Retina (tissue), 1 donor: ENCODE measurements around the gene PRRT4.

Source experiments
- DNase-seq: peaks from one replicate; pipeline ENCODE4 v3.0.0-alpha.2; 2016

PRRT4 gene

DNA sequence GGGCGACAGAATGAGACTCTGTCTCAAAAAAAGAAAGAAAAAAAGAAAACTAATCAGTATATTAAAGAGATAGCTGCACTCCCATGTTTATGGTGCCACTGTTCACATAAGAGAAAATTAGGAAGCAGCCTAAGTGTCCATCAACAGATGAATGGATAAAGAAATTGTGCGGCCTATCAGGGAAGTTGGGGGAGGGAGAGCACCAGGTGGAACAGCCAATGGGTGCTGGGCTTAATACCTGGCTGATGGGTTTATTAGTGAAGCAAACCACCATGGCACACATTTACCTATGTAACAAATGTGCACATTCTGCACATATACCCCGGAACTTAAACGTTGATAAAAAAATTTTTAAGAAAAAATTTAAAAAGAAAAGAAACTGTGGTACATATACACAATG is 9.0 kb upstream of the PRRT4 start:
- DNase-seq, result no peak

DNA sequence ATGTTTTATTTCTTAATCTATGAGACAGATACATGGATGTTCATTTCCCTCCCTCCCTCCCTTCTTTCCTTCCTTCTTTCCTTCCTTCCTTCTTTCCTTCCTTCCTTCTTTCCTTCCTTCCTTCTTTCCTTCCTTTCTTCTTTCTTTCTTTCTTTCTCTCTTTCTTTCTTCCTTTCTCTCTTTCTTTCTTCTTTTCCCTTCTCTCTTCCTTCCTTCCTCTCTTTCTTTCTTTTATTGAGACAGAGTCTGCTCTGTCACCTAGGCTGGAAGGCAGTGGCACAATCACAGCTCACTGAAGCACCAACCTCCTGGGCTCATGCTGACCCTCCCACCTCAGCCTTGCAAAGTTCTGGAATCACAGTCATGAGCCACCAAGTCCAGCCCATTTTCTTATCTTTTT is 5.5 kb upstream of the PRRT4 start:
- DNase-seq, result no peak

DNA sequence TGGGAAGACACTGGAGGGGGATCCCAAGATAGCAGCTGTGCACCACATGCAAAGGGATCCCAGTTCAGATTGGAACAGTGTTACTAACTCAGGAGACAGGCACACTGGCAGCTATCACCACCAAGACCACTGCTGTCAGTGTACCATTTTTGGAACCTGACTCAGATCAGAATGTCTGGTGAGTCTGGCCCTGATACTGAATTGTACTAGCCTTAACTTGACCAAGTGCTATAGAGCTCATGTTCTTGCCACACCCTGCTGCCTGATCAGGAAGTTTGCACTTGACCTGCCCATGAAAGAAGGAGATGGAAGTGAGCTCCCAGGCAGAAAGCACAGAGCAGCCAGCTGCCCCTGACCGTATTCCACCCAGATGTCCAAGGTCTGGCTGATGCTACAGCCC is 4.8 kb upstream of the PRRT4 start:
- DNase-seq, result no peak

DNA sequence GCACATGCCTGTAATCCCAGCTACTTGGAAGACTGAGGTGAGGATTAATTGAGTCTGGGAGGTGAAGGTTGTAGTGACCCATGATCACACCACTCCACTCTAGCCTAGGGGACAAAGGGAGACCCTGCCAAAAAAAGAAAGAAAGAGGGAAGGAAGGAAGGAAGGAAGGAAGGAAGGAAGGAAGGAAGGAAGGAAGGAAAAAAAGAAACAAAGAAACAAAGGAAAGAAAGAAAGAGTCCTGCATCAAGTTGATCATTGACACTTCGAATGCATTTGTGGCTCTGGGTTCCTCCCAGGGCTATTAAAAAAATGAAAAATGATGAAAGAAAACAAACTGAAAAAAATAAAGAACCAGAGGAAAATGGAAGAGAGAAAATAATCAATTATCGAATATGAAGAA is 3.9 kb upstream of the PRRT4 start:
- no peak for DNase-seq

DNA sequence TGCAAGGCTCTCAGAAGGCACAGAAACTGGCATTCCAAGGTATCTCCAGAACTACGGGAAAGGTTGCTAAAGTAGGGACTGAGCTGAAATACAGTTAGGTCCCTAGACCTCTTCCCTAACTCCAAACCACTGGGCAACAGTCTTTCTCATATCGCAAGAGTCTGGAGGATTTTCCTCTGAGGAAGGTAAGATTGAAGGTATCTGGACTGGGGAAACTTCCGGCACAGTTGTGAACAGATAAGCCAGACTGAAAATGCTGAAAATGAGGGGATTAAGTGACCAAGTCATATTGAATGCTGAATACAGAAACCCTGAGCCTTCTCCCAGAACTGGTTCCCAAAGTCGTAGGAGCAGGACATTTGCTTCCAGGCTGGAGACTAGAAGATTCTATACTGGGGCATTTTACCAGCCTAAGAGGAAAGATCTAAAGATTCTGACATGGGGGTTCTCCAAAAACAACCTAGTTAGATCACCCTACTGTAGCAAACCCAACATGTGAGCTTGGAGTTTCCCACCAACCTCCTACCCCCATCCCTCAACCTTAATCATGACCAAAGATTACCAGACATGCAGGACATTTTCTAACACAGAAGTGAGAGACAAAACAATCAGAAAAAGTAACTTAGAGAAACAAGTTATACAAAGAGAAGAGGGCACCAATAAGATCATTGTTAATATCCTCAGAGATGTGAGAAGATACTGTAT is 2.8 kb upstream of the PRRT4 start:
- DNase-seq, result no peak

DNA sequence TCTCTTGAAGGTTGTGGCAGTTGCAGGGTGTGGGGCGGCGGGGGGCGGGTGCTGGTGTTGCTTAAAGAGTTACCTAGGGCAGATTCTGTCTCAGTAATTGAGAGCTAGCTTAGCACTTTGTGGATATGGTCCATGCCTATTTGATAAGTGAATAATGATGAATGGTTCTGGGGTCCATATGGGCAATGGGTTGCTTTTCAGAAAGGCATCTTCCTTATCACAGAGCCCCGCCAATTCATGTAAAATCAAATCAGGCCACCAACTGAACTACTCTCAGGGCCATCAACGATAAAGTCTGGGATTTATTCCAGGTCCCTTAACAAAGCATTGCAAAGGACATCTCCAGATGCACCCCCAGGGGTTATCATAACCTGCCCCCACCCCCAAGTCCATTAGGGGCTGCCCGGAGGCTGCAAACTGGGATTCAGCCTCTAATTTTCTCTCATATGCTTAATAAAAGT is 1.8 kb upstream of the PRRT4 start:
- DNase-seq, result no peak

DNA sequence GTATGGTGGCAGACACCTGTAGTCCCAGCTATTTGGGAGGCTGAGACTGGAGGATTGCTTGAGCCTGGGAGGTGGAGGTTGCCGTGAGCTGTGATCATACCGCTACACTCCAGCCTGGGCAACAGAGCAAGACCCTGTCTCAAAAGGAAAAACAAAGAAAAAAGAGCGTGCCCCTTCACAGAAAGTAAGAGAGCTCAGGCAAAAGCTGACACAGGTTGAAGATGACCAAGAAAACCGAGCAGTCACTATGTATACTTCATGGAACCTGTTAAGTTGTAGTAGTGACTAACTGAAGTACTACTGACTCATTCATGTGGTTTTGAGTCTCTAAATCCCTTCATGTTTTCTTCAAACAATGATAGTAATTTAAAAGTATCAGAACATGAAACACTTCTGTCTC is 1.2 kb upstream of the PRRT4 start:
- no peak for DNase-seq

DNA sequence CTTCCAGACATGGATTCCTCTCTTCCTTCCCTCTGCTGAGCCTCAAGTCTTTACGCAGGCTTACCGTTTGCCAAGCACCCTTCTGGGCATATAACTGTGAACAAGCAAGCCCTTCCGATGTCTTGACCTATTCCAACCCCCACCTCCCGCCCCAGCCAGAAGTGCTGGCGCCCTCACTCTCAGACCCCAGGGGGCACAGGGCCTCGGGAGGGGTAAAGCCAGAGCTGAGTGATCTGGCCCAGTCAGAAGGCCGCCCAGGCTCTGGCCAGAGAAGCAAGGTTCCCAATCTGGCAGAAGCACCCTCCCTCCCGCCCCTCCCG is 1.2 kb downstream of the PRRT4 start:
- DNase-seq, result no peak

DNA sequence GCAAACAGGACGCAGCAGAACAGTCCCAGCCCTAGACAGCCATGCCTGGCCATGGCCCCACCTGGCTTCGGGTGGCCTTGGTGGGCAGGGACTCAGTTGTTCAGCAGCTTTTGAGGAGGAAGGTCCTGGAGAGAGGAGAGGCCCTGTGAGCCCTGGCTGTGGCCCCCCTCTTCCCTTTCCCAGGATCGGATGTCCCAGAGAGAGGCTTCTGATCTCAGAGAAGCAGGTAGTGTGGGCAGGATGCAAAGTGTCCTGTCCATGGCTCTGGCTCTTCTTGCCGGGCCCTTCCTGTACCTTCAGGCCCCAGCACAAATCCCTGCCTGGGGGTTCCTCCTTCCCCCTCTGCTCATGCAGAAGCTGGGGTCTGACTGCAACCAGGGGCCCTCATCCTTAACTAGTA is 1.6 kb downstream of the PRRT4 start:
- DNase-seq, result peak; percentile 7

DNA sequence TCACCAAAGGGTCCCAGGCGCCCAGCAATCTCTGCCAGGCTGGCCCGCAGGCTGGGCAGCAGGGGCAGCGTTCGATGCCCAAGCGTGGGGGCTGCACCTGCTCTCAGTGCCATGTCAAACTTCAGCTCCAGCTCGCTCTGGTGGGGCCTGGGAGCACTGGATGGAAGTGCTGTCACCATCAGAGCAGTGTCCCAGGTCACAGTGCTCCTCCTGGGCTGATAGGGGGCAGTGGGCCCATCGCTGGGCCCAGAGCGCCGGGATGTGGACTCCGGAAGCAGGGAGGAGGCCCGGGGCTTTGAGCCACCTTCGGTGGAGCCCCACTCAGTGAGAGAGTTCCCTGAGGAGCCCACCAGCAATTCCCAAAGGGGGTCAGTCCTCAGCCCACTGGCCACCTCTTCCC is 2.2 kb downstream of the PRRT4 start:
- no peak for DNase-seq

DNA sequence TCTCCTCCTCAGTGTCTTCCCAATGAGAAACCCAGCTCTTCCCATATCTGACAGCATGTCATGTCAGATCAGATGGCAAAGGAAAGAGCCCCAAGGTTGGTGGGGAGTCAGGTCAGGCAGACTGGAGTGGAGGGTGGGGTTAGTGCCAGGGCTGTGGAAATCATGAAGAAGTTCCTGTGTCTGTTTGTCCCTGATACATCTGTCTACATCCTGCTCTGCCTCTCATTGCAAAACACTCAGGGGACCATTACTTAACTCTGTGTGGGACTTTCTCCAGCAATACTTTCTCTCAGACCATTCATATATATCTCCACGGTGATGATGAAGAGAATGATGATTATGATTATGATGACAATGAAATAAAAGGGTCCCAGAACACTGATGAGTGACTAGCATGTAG is 3.3 kb downstream of the PRRT4 start:
- DNase-seq, result no peak

DNA sequence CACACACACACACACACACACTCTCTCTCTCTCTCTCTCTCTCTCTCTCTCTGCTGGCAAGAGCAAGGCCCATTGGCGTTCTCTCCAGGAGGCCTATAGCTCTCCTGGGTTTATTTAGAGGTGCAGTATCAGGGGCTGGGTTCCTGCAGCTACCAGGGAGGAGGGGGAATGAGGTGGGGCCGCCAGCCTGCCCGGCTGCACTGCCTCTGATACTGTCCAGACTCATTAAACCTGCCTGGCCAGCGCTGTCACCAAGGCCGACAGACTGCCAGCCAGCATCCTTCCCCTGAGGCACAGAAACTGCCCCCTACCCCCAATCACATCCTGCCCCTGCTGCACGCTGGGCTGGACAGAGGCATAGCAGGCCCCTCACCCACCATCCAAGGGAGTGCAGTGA is 4.3 kb downstream of the PRRT4 start:
- no peak for DNase-seq

DNA sequence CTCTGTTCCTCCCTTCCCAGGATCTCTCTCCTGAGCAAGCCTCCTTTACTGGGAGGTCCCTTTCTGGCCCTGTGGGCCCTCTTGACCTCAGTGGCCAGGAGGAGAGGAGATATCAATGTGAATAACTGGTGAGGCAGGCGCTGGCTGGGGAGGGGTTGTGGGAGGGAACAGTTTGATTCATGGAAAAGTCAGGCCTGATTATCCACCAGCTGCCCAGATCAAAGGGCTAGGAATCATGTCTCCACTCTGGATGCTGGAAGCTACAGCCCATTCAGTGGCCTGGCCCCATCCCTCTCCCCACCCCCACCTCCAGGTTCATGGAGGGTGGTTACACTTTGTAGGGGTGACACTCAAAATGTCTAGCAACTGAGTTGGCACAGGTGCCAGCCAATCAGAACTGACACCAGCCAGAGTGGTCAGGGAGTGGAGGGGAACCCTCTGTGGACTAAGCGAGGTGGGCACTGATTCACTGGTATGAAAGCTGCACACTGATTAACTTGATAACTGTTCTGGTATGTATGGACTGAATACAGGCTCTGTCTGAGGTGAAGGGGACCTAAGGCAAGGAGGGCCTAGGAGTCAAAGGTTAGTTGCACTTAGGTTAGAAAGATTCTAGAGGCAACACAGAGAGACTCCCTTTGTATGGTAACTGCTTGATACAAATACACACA is 4.8 kb downstream of the PRRT4 start:
- DNase-seq, result peak; percentile 44

DNA sequence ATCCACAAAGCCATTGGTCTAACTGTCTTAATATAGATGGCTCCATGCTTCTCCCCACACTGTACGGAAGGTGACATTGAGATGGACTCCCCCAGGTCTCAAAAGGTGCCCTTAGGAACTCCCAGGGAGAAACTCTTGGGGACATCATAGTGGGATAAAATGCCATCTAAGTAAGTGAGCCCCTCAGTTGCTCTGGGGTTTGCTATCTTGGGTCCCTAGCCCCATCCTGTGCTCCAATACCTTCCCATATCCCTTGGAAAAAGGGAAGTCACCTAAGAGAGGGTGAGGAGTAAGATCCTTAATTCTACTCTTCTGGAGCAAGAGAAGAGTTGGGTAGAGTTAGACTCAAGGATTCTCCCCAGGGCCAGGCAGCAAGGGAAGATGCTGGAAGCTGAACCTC is 7.9 kb downstream of the PRRT4 start:
- DNase-seq, result no peak

DNA sequence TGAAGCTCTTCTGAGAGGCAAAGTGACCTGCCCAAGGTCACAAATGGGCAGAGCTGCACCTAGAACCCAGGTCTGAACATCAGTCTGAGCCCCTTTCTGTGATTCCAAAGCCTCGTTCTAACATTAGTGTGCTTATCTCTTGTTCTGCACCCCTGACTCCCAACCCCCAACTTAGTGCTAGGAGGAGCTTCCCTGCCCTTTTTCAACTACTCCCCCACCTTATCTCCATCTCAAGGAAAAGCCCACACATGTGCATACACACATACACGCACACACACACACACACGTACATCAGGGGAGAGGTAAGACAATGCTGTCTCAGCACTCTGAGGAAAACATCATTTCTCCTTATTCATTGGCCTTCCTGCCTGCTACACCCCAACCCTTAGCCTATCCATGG is 8.3 kb downstream of the PRRT4 start:
- DNase-seq, result no peak

DNA sequence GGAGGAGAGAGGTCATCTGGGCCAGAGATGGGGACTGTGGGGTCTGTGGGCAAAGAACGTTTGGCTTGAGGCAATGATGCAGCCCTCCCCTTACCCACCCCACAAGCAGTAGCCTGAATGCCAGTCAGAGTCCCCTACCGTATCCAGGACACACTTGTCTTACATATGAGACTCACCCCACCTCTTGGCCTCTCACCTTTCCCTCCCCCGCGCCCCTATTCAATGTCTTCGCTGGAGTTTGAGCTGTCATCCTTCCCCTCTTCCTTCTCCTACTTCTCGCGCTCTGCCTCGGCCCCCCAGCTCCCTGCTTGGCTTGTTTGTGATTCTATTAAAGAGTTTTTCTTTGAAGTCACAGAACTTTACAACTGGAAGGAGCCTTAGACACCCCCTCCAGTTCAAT is 8.9 kb downstream of the PRRT4 start:
- no peak for DNase-seq

DNA sequence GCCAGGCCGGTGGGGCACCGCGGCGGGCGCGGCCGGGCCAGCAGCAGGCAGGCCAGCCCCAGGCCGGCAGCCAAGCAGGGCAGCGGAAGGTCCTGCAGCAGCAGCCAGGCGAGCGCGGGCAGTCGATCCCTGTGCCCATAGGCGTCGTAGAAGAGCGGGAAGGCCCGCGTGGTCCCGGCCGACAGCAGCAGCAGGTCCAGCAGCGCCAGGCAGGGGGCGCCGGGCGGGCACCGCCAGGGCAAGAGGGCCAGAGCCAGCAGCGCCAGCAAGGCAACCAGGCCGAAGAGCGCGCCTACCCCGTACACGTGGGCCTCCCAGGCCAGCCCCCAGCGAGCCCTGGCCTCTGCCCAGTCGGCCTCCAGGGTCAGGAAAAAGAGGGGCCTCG is 9.3 kb downstream of the PRRT4 start:
- DNase-seq, result peak; percentile 83

DNA sequence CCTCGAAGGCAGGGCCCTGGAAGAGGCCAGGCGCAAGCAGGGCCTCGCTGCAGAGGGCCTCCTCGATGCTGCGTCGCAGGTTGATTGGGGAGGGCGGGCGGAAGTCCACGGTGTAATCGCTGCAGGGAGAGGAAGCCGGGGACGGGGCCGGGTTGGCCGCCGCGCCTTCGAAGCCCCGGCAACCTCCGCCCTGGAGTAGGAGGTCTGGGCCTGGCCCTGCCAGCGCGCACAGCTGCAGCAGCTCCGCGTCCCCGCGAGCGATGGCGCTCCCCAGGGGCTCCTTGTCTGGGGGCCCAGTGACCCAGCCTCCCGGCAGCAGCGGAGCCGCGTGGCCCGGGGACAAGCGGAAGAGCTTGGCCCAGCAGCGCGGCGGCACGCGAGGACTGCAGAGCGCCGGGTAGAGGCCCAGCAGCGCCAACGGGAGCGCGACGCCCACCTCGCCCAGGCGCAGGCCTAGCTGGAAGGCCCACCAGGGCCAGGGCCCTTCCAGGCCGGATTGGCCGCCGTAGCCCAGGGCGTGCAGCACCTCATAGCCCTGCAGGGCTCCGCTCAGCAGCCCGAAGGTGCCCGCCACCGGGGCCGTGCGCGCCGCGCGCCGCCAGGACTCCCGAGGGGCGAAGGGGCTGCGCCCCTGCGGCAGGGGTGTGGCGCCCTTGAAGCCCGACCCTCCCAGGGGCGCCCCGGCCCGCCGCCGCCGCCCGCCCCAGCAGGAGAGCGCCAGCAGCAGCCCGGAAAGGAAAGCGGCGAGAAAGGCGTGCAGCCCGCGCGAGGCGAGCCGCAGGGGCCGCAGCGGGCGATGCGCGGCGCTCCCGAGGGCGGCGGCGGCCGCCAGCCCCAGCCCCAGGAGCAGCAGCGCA is 10.0 kb downstream of the PRRT4 start:
- DNase-seq, result peak; percentile 74

DNA sequence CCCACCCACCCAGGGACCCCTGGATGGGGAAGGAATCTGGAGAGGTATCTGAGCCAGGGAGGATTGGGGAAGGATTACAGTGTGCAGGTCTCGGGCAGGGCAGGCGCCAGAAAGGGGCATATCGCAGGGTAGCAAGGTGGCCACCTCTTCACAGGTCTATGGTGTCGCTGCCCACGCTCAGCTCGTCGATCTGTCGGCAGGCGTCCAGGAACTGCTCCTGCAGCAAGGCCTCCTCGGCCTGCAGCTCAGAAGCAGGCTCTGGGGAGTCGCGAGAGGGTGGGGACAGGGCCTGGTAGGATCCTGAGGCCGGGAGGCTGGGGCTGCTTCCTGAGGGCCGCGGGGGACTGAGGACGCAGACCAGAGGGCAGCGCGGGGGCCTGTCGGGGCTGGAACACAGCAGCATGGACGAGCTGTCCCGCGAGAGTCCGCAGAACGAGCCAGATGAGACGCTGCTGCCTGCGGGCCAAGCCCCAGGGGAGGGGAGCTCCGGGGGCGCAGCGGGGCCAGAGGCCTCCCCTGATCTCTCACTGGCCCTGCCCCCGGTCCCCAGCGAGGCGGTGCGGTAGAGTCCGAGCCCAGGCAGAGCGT is 10.7 kb downstream of the PRRT4 start:
- DNase-seq, result no peak

DNA sequence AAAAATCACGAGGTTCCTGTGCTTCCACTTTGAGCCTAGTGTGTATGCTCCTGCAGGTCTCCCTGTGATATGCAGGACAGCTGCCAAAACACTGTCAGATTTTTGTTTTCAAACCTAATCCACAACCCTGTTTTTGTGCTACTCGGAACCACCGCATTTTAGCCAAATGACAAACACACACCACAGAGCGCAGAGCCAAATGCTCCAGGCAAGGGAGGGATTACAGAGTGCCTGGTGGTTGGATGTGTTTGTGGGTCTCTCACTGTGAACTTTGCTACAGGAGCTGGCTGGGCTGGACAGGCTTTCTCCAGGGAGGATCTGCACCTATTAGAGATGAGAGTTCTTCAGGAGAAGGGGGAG is 12.0 kb downstream of the PRRT4 start:
- DNase-seq, result no peak

DNA sequence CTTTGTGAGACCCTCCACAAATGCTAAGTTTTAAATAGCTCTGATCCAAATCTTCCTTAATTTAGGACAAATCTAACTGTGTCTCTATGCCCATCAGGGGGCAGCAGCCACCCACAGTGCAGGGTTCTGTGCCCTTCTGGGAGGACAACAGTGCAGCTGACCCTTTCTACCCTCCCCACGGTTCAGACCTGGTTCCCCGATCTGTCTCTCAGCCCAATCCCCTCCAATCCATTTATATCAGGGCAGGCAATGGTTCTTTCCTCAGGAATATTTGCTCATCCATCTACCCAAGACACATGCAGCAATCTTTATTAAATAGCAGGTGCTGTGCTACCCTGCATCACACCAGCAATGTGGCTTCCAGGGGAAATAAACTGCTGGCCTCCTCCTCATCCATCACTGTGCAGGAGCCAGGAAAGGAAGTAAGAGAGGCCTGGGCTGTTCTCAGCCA is 13.8 kb downstream of the PRRT4 start:
- DNase-seq, result peak; percentile 43

DNA sequence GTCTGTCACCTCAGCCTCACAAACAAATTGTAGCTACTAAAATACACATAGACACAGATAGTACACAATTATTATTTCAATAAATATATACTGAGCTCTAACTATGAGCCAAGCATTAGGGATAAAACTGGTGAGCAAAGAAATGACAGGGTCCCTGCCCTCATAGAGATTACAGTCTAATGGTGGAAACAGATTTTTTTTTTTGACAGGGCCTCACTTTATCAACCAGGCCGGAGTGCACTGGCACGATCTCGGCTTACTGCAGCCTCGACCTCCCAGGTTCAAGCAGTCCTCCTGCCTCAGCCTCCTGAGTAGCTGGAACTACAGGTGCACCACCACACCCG is 17.1 kb downstream of the PRRT4 start:
- no peak for DNase-seq

DNA sequence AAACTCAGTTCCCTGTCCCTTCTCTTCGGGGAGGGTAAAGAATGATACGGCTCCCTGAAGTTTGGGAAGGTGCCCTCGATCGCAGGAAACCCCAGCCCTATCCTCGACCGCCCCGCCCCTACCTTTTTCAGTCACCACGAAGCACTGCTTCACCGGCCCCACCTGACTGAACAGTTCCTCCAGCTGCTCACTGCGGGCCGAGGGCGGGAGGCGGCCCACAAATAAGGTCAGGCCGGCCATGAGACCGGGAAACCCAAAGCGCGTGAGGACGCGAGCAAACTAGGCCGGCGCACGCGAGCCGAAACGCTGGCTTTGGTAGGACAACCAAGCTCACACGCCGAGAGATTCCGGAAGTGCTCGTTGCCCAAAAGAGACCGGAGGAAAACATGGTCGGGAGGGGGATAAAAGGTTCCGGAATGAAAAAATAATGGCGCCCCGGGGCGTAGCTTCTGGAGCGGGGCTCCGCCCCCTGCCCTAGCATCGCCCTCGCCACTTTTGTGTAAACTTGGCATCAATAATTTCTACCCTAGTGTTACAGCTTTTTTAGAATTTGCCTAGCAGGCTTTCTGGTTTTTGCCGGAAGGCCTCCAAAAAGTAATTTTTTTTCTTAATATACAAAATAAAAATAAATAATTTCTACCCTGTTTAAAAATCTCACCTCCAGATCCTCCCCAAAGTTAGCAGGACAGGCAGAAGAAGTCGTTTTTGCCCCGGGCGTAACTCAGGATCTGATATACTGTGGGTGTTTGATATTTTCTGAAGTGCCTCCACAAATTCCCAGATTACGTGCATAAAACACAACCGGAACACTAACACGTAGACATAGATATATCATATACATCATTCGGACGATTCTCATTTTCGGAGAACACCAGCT is 17.7 kb downstream of the PRRT4 start, which contains the start of gene RBM28:
Gene RBM28 (minus strand): TSS at position 355 of the 877 bp plus-strand sequence. CDS start 115 bp downstream, at position 240.
- peak; percentile 97 for DNase-seq
